ENCODE data around the gene PPP1R26. TPM values are rescaled to one million over a fixed set of nuclear protein-coding genes. Genes with fewer than 3 reads are reported as not detected.

The PPP1R26 gene
- total and polyA plus RNA-seq, 9 of the 15 experiments (the other 6 are each of a cell fraction or from before 2014, with no cell fraction given) = 0.77 to 26.8 (median 9.3) TPM

DNA sequence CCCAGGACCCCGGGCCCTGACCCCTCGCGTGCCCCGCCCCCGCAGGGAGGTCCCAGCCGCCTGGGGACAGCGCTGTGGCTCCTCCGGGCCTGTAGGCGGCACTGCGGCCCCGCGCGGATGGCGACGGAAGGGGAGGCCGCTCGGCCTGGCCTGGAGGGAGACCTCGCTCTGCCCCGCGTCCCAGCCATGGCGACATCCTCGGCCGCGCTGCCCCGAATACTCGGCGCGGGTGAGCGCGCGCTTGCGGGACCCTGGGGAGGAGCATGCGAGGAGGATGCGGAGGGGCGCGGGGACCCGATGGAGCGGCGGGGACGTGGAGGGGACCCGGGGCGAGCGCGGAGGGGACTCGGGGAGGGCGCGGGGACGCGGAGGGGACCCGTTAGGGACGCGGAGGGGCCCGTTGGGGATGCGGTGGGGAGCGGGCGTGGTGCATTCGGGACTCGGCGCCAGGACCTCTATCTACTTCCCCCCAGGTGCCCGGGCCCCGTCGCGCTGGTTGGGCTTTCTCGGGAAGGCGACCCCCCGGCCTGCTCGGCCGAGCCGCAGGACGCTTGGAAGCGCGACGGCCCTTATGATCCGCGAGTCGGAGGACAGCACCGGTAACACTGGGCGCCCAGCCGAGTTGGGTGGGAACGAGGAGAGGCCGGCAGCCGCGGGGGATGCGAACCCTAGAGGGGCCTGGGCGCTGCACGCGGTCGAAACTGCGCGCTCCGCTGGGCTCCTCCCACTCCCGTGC is 21.1 kb downstream of the PPP1R26 start, which contains the start of gene MRPS2 (continued):
- TF ChIP-seq, protein P1, sequence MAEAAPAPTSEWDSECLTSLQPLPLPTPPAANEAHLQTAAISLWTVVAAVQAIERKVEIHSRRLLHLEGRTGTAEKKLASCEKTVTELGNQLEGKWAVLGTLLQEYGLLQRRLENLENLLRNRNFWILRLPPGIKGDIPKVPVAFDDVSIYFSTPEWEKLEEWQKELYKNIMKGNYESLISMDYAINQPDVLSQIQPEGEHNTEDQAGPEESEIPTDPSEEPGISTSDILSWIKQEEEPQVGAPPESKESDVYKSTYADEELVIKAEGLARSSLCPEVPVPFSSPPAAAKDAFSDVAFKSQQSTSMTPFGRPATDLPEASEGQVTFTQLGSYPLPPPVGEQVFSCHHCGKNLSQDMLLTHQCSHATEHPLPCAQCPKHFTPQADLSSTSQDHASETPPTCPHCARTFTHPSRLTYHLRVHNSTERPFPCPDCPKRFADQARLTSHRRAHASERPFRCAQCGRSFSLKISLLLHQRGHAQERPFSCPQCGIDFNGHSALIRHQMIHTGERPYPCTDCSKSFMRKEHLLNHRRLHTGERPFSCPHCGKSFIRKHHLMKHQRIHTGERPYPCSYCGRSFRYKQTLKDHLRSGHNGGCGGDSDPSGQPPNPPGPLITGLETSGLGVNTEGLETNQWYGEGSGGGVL (CRISPR knock-in tag; IDR thresholded peaks at IDR 0.05) = no peak
- TF ChIP-seq THRA (IDR thresholded peaks at IDR 0.05) (no peak), MYC (IDR thresholded peaks at IDR 0.05; ENCODE audit: low read depth, low read length) (peak; percentile 93), MYC (CRISPR knock-in tag; IDR thresholded peaks at IDR 0.05; ENCODE audit: borderline replicate concordance, low read depth) (peak; percentile 85), POLR3A (IDR thresholded peaks at IDR 0.05; ENCODE audit: borderline replicate concordance, extremely low read depth, insufficient read depth, insufficient read length) (no peak), PYGO2 (tag; IDR thresholded peaks at IDR 0.05) (no peak), EP400 (IDR thresholded peaks at IDR 0.05) (peak; percentile 89), NR1H2 (CRISPR knock-in tag; IDR thresholded peaks at IDR 0.05) (no peak), KDM4B (IDR thresholded peaks at IDR 0.05; ENCODE audit: borderline replicate concordance in 2 of 2, low read depth in 1 of 2) (0 out of 4 replicates have a peak, but pooled peaks of 1 of the 2 experiments have one; percentile 60), UBTF (IDR thresholded peaks at IDR 0.05; ENCODE audit: borderline replicate concordance in 1 of 2, low read depth in 2 of 2, low read length in 2 of 2) (peak; percentile 35 to 54; a peak in 1 of 4 replicates)
- TF ChIP-seq, protein P2, sequence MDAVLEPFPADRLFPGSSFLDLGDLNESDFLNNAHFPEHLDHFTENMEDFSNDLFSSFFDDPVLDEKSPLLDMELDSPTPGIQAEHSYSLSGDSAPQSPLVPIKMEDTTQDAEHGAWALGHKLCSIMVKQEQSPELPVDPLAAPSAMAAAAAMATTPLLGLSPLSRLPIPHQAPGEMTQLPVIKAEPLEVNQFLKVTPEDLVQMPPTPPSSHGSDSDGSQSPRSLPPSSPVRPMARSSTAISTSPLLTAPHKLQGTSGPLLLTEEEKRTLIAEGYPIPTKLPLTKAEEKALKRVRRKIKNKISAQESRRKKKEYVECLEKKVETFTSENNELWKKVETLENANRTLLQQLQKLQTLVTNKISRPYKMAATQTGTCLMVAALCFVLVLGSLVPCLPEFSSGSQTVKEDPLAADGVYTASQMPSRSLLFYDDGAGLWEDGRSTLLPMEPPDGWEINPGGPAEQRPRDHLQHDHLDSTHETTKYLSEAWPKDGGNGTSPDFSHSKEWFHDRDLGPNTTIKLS (IDR thresholded peaks at IDR 0.05; ENCODE audit: borderline replicate concordance, low read depth) = no peak; the same call in 1 of the 2 replicates
- TF ChIP-seq, protein P3, sequence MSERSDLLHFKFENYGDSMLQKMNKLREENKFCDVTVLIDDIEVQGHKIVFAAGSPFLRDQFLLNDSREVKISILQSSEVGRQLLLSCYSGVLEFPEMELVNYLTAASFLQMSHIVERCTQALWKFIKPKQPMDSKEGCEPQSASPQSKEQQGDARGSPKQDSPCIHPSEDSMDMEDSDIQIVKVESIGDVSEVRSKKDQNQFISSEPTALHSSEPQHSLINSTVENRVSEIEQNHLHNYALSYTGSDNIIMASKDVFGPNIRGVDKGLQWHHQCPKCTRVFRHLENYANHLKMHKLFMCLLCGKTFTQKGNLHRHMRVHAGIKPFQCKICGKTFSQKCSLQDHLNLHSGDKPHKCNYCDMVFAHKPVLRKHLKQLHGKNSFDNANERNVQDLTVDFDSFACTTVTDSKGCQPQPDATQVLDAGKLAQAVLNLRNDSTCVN (CRISPR knock-in tag; IDR thresholded peaks at IDR 0.05) = no peak
- TF ChIP-seq, protein P4, sequence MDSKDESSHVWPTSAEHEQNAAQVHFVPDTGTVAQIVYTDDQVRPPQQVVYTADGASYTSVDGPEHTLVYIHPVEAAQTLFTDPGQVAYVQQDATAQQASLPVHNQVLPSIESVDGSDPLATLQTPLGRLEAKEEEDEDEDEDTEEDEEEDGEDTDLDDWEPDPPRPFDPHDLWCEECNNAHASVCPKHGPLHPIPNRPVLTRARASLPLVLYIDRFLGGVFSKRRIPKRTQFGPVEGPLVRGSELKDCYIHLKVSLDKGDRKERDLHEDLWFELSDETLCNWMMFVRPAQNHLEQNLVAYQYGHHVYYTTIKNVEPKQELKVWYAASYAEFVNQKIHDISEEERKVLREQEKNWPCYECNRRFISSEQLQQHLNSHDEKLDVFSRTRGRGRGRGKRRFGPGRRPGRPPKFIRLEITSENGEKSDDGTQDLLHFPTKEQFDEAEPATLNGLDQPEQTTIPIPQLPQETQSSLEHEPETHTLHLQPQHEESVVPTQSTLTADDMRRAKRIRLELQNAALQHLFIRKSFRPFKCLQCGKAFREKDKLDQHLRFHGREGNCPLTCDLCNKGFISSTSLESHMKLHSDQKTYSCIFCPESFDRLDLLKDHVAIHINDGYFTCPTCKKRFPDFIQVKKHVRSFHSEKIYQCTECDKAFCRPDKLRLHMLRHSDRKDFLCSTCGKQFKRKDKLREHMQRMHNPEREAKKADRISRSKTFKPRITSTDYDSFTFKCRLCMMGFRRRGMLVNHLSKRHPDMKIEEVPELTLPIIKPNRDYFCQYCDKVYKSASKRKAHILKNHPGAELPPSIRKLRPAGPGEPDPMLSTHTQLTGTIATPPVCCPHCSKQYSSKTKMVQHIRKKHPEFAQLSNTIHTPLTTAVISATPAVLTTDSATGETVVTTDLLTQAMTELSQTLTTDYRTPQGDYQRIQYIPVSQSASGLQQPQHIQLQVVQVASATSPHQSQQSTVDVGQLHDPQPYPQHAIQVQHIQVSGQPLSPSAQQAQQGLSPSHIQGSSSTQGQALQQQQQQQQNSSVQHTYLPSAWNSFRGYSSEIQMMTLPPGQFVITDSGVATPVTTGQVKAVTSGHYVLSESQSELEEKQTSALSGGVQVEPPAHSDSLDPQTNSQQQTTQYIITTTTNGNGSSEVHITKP (IDR thresholded peaks at IDR 0.05; ENCODE audit: partially characterized antibody) = no peak

All from K562 (cell line).